ENCODE results near the gene CXCR4.

DNA sequence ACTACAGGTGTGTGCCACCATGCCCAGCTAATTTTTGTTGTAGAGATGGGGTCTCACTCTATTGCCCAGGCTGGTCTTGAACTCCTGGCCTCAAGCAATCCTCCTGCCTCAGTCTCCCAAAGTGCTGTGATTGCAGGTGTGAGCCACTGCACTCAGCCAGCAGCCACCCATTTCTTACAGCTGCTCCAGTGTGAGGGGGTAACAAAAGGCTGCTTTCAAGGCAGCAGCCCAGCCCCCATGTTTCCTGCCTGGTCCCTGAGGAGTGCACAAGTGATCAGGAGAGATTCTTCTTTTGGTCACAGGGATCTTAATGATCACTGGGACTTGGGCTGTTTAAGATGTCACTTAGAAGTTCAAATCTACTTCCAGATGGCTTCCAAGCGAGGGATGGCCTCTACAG, 15.2 kb upstream of the CXCR4 start:
- TF ChIP-seq, protein P1, sequence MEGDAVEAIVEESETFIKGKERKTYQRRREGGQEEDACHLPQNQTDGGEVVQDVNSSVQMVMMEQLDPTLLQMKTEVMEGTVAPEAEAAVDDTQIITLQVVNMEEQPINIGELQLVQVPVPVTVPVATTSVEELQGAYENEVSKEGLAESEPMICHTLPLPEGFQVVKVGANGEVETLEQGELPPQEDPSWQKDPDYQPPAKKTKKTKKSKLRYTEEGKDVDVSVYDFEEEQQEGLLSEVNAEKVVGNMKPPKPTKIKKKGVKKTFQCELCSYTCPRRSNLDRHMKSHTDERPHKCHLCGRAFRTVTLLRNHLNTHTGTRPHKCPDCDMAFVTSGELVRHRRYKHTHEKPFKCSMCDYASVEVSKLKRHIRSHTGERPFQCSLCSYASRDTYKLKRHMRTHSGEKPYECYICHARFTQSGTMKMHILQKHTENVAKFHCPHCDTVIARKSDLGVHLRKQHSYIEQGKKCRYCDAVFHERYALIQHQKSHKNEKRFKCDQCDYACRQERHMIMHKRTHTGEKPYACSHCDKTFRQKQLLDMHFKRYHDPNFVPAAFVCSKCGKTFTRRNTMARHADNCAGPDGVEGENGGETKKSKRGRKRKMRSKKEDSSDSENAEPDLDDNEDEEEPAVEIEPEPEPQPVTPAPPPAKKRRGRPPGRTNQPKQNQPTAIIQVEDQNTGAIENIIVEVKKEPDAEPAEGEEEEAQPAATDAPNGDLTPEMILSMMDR (IDR thresholded peaks at IDR 0.05) = no peak
- no peak for TF ChIP-seq POLR2A (IDR thresholded peaks at IDR 0.05)
